Fibroblast of upper back skin (primary cell): ENCODE results near the gene RNF225.
"Not testable (repeated sequence)": the region's sequence is repeated elsewhere in the genome, so short reads cannot be mapped to it uniquely, and the experiment has no call there.

Source experiments
- DNase-seq: peaks from one replicate; pipeline ENCODE4 v3.0.0-alpha.2; 2013

RNF225 gene

GRCh38 chr19:58395220-58395978, at the start of gene RNF225:
Gene RNF225 (plus strand): TSS chr19:58395656. CDS start chr19:58396090, 434 bp downstream.
- no peak for DNase-seq

- DNase-seq, result peak; percentile 68
These were observed 48.2 kb upstream of the RNF225 start for GRCh38 chr19:58346961-58347929.

GRCh38 chr19:58348080-58348479, 47.4 kb upstream of the RNF225 start:
- not testable (repeated sequence) for DNase-seq

- no peak for DNase-seq
These were observed 45.9 kb upstream of the RNF225 start for GRCh38 chr19:58349590-58349989.

- DNase-seq, result no peak
These were observed 45.2 kb upstream of the RNF225 start for GRCh38 chr19:58350001-58350861.

- no peak for DNase-seq
These were observed 44.4 kb upstream of the RNF225 start for GRCh38 chr19:58350871-58351557.

- DNase-seq, result no peak
These were observed 43.9 kb upstream of the RNF225 start for GRCh38 chr19:58351558-58351878.

GRCh38 chr19:58351990-58352755, 43.3 kb upstream of the RNF225 start:
- no peak for DNase-seq

GRCh38 chr19:58352760-58353671, 42.4 kb upstream of the RNF225 start, which contains the start of gene A1BG:
Gene A1BG (minus strand): TSS chr19:58353492. CDS start chr19:58353437, 55 bp downstream.
- DNase-seq, result no peak

- no peak for DNase-seq
These were observed 41.6 kb upstream of the RNF225 start for GRCh38 chr19:58353717-58354477.

- no peak for DNase-seq
These were observed 40.9 kb upstream of the RNF225 start for GRCh38 chr19:58354478-58355030.

GRCh38 chr19:58355215-58355796, 40.1 kb upstream of the RNF225 start:
- no peak for DNase-seq

- peak; percentile 14 for DNase-seq
These were observed 39.3 kb upstream of the RNF225 start for GRCh38 chr19:58355908-58356765.

- peak; percentile 5 for DNase-seq
These were observed 38.5 kb upstream of the RNF225 start for GRCh38 chr19:58356766-58357480.

GRCh38 chr19:58357481-58358145, 37.8 kb upstream of the RNF225 start:
- DNase-seq, result no peak

- peak; percentile 43 for DNase-seq
These were observed 33.6 kb upstream of the RNF225 start for GRCh38 chr19:58361900-58362271.
